Mesendoderm (in vitro differentiated cells): Measurements from ENCODE around the gene PTGDS.

Source experiments
- DNase-seq: peaks from one replicate; pipeline ENCODE4 v3.0.0; 2013
- H2AK5ac ChIP-seq: 2 replicates; pipeline ENCODE4 v1.6.1; 2013; ENCODE audit warnings: low read length, inconsistent platforms
- H2BK120ac ChIP-seq: 2 replicates; pipeline ENCODE4 v1.6.1; 2013; ENCODE audit warnings: low read depth, mild to moderate bottlenecking, low read length, moderate library complexity, mixed read lengths
- H2BK15ac ChIP-seq: replicated peaks from 2 replicates; pipeline ENCODE4 v1.6.1; 2013; ENCODE audit warnings: low read depth, mild to moderate bottlenecking, moderate library complexity
- H2BK5ac ChIP-seq: 2 replicates; pipeline ENCODE4 v1.6.1; 2013; ENCODE audit warnings: low read length, inconsistent platforms
- H3K18ac ChIP-seq: 2 replicates; pipeline ENCODE4 v1.6.1; 2013; ENCODE audit warnings: mild to moderate bottlenecking, low read length, mixed read lengths
- H3K23ac ChIP-seq: one replicate; pipeline ENCODE4 v1.6.1; 2013; ENCODE audit warnings: low read length
- H3K27ac ChIP-seq: 2 replicates; pipeline ENCODE4 v1.5.1; 2013; ENCODE audit warnings: low read depth, mild to moderate bottlenecking, inconsistent platforms, low read length, moderate library complexity
- H3K27me3 ChIP-seq: 2 replicates; pipeline ENCODE4 v1.6.1; 2013; ENCODE audit warnings: low read length, control low read depth, mild to moderate bottlenecking, inconsistent platforms; ENCODE audit not compliant: insufficient read depth, poor library complexity
- H3K36me3 ChIP-seq: 2 replicates; pipeline ENCODE4 v1.6.1; 2013; ENCODE audit warnings: low read length, inconsistent platforms; ENCODE audit not compliant: control insufficient read depth, insufficient read depth
- H3K4ac ChIP-seq: one replicate; pipeline ENCODE4 v1.6.1; 2013; ENCODE audit warnings: low read depth, mild to moderate bottlenecking, low read length, moderate library complexity
- H3K4me1 ChIP-seq: 2 replicates; pipeline ENCODE4 v1.6.1; 2013; ENCODE audit warnings: low read depth, low read length, inconsistent platforms; ENCODE audit not compliant: control insufficient read depth
- H3K4me2 ChIP-seq: 2 replicates; pipeline ENCODE4 v1.6.1; 2013; ENCODE audit warnings: low read length
- H3K4me3 ChIP-seq: 2 replicates; pipeline ENCODE4 v1.5.1; 2013; ENCODE audit warnings: mild to moderate bottlenecking, low read length
- H3K56ac ChIP-seq: one replicate; pipeline ENCODE4 v1.6.1; 2013; ENCODE audit warnings: low read length
- H3K79me1 ChIP-seq: 2 replicates; pipeline ENCODE4 v1.6.1; 2013; ENCODE audit warnings: low read length, inconsistent platforms
- H3K79me2 ChIP-seq: 2 replicates; pipeline ENCODE4 v1.6.1; 2013; ENCODE audit warnings: mild to moderate bottlenecking, low read length; ENCODE audit not compliant: control insufficient read depth, insufficient read depth
- H3K9ac ChIP-seq: 2 replicates; pipeline ENCODE4 v1.6.1; 2013; ENCODE audit warnings: low read length, inconsistent platforms
- H4K5ac ChIP-seq: one replicate; pipeline ENCODE4 v1.6.1; 2013; ENCODE audit warnings: low read length
- H4K8ac ChIP-seq: one replicate; pipeline ENCODE4 v1.6.1; 2013; ENCODE audit warnings: low read depth, mild to moderate bottlenecking, control low read depth, low read length, moderate library complexity
- WGBS: extraction: QIAGEN DNeasy Blood & Tissue Kit; methylation state at CpG from one replicate; pipeline ENCODE4 v1.1.7; 2013; ENCODE audit warnings: low lambda C conversion rate, missing lambda C conversion rate; ENCODE audit not compliant: insufficient coverage; ENCODE audit errors: extremely low coverage; 5-methylcytosine and 5-hydroxymethylcytosine counted together

Gene PTGDS

GRCh38 chr9:137018761-137019559, 41.7 kb downstream of the PTGDS start:
- Histone ChIP-seq H4K5ac (no peak overlapping the region), H2BK120ac (no peak overlapping the region), H2AK5ac (no peak overlapping the region), H3K4me3 (no peak overlapping the region), H3K56ac (no peak overlapping the region), H3K4ac (no peak overlapping the region), H3K9ac (no peak overlapping the region), H3K4me1 (no peaks in the 10 kb centered on the region), H3K4me2 (no peak overlapping the region), H3K27me3 (no peaks in the 10 kb centered on the region), H3K79me2 (no peaks in the 10 kb centered on the region), H3K27ac (no peak overlapping the region), H3K79me1 (no peaks in the 10 kb centered on the region), H2BK5ac (no peak overlapping the region), H3K36me3 (no peaks in the 10 kb centered on the region), H2BK15ac (no peak overlapping the region), H3K18ac (no peak overlapping the region), H3K23ac (no peak overlapping the region), H4K8ac (no peak overlapping the region)
- no peak for DNase-seq
- no CpG with 5 or more reads among the region's 36 CpGs for WGBS

GRCh38 chr9:137019891-137020683, 42.8 kb downstream of the PTGDS start:
- H3K79me1 ChIP-seq: no peaks in the 10 kb centered on the region
- no peak overlapping the region for H2BK5ac ChIP-seq
- no peak overlapping the region for H2BK15ac ChIP-seq
- no CpG with 5 or more reads among the region's 34 CpGs for WGBS
- no peak overlapping the region for H3K4me2 ChIP-seq
- no peak overlapping the region for H3K56ac ChIP-seq
- H3K4me3 ChIP-seq: no peak overlapping the region
- no peaks in the 10 kb centered on the region for H3K79me2 ChIP-seq
- DNase-seq: no peak
- no peak overlapping the region for H3K4ac ChIP-seq
- H3K23ac ChIP-seq: no peak overlapping the region
- no peak overlapping the region for H2AK5ac ChIP-seq
- no peak overlapping the region for H3K18ac ChIP-seq
- H3K9ac ChIP-seq: no peak overlapping the region
- H2BK120ac ChIP-seq: no peak overlapping the region
- no peaks in the 10 kb centered on the region for H3K27me3 ChIP-seq
- no peak overlapping the region for H3K27ac ChIP-seq
- H4K8ac ChIP-seq: no peak overlapping the region
- no peaks in the 10 kb centered on the region for H3K4me1 ChIP-seq
- H3K36me3 ChIP-seq: no peaks in the 10 kb centered on the region
- no peak overlapping the region for H4K5ac ChIP-seq

GRCh38 chr9:137020771-137021567, 43.7 kb downstream of the PTGDS start:
- Histone ChIP-seq H3K9ac (no peak overlapping the region), H2BK5ac (no peak overlapping the region), H3K79me1 (no peaks in the 10 kb centered on the region), H3K23ac (no peak overlapping the region), H4K5ac (no peak overlapping the region), H3K79me2 (no peaks in the 10 kb centered on the region), H3K4ac (no peak overlapping the region), H3K27me3 (no peaks in the 10 kb centered on the region), H2BK120ac (no peak overlapping the region), H3K4me1 (no peaks in the 10 kb centered on the region), H3K4me2 (no peak overlapping the region), H3K36me3 (no peaks in the 10 kb centered on the region), H3K56ac (no peak overlapping the region), H3K18ac (no peak overlapping the region), H2AK5ac (no peak overlapping the region), H3K27ac (no peak overlapping the region), H3K4me3 (no peak overlapping the region), H2BK15ac (no peak overlapping the region), H4K8ac (no peak overlapping the region)
- no CpG with 5 or more reads among the region's 32 CpGs for WGBS
- DNase-seq: no peak

GRCh38 chr9:137021568-137021978, 44.3 kb downstream of the PTGDS start:
- H3K4me3 ChIP-seq: no peak overlapping the region
- H4K8ac ChIP-seq: no peak overlapping the region
- H3K18ac ChIP-seq: no peak overlapping the region
- H3K36me3 ChIP-seq: no peaks in the 10 kb centered on the region
- H2BK15ac ChIP-seq: no peak overlapping the region
- no peak overlapping the region for H3K9ac ChIP-seq
- no peaks in the 10 kb centered on the region for H3K4me1 ChIP-seq
- no peak overlapping the region for H2AK5ac ChIP-seq
- no peak overlapping the region for H3K4me2 ChIP-seq
- WGBS: no CpG with 5 or more reads among the region's 6 CpGs
- no peak overlapping the region for H4K5ac ChIP-seq
- no peak overlapping the region for H3K27ac ChIP-seq
- no peak overlapping the region for H3K56ac ChIP-seq
- no peaks in the 10 kb centered on the region for H3K27me3 ChIP-seq
- H3K4ac ChIP-seq: no peak overlapping the region
- no peak overlapping the region for H2BK120ac ChIP-seq
- no peak overlapping the region for H2BK5ac ChIP-seq
- no peak for DNase-seq
- H3K23ac ChIP-seq: no peak overlapping the region
- no peaks in the 10 kb centered on the region for H3K79me1 ChIP-seq
- no peaks in the 10 kb centered on the region for H3K79me2 ChIP-seq

GRCh38 chr9:137021979-137022661, 44.8 kb downstream of the PTGDS start:
- Histone ChIP-seq H3K79me2 (no peaks in the 10 kb centered on the region), H3K18ac (no peak overlapping the region), H3K36me3 (no peaks in the 10 kb centered on the region), H3K4ac (no peak overlapping the region), H3K27me3 (no peaks in the 10 kb centered on the region), H3K9ac (no peak overlapping the region), H3K23ac (no peak overlapping the region), H2AK5ac (no peak overlapping the region), H3K56ac (no peak overlapping the region), H3K79me1 (no peaks in the 10 kb centered on the region), H4K8ac (no peak overlapping the region), H2BK15ac (no peak overlapping the region), H2BK5ac (no peak overlapping the region), H3K27ac (no peak overlapping the region), H2BK120ac (no peak overlapping the region), H3K4me1 (no peaks in the 10 kb centered on the region), H3K4me3 (no peak overlapping the region), H3K4me2 (no peak overlapping the region), H4K5ac (no peak overlapping the region)
- no CpG with 5 or more reads among the region's 30 CpGs for WGBS
- DNase-seq: peak; percentile 93
